Gastroesophageal sphincter (tissue), 4 donors: Measurements from ENCODE around the gene BCAR3. TPM values are rescaled to one million over a fixed set of nuclear protein-coding genes. Genes with fewer than 3 reads are reported as not detected.

Experiments
- ATAC-seq: fragments of 150-250 bp; one replicate; pipeline ENCODE4 v1.9.1; 2016; ENCODE audit warnings: mild to moderate bottlenecking, moderate library complexity
- H3K27ac ChIP-seq, 4 donors: fragments of 200-600 bp; sonication (generic) in 3 of 4; 1 replicate in 3 of 4; 2 replicates in 1 of 4; pipeline ENCODE4 v1.5.1; 2016 to 2019
- H3K27me3 ChIP-seq: fragments of 200-600 bp; sonication (generic); one replicate; pipeline ENCODE4 v1.5.1; 2019
- H3K36me3 ChIP-seq, 2 donors: fragments of 200-600 bp; sonication (generic); one replicate each; pipeline ENCODE4 v1.5.1; 2019; ENCODE audit warnings: control low read depth in 1 of 2
- H3K4me1 ChIP-seq, 3 donors: fragments of 200-600 bp; sonication (generic); 1 replicate in 2 of 3; 2 replicates in 1 of 3; pipeline ENCODE4 v1.5.1; 2016 to 2019; ENCODE audit warnings: control low read depth in 2 of 3
- H3K4me3 ChIP-seq, 2 donors: fragments of 200-600 bp; sonication (generic); one replicate each; pipeline ENCODE4 v1.5.1; 2019; ENCODE audit warnings: mild to moderate bottlenecking in 1 of 2, moderate library complexity in 1 of 2
- H3K9me3 ChIP-seq, 3 donors: fragments of 200-600 bp; sonication (generic); one replicate each; pipeline ENCODE4 v1.5.1; 2017 to 2019; ENCODE audit warnings: control low read depth in 2 of 3
- CTCF ChIP-seq, 4 experiments: fragments of 200-600 bp in 2 of 4; fragments of 450-650 bp in 2 of 4; sonication (generic) in 1 of 4; IDR thresholded peaks; one replicate each; pipeline ENCODE4 v1.5.1; 2017 to 2019; ENCODE audit warnings: antibody characterized with exemption in 4 of 4, mild to moderate bottlenecking in 2 of 4, moderate library complexity in 2 of 4
- EP300 ChIP-seq: sonication (generic); formaldehyde crosslinking; IDR thresholded peaks from one replicate; pipeline ENCODE4 v1.6.1; 2017; ENCODE audit warnings: antibody characterized with exemption, mild to moderate bottlenecking
- POLR2A ChIP-seq, 2 donors: fragments of 450-650 bp; IDR thresholded peaks; one replicate each; pipeline ENCODE4 v1.6.1; 2017; ENCODE audit warnings: antibody characterized with exemption in 2 of 2, mild to moderate bottlenecking in 2 of 2, moderate library complexity in 1 of 2
- POLR2AphosphoS5 ChIP-seq: sonication (generic); formaldehyde crosslinking; IDR thresholded peaks from one replicate; pipeline ENCODE4 v1.6.1; 2017; ENCODE audit warnings: antibody characterized with exemption
- WGBS, 2 donors: methylation state at CpG; one replicate each; pipeline ENCODE4 v1.1.5; 2018; ENCODE audit warnings: low coverage in 1 of 2; 5-methylcytosine and 5-hydroxymethylcytosine counted together
- total RNA-seq, 4 donors: library from RNA; depleted of rRNA; stranded (reverse); fragments of >200 nt; gene quantifications; one replicate each; pipeline ENCODE4 v1.1.0, GENCODE V29; 2016

Gene BCAR3
- total RNA-seq, 4 donors from 2014 or later, result 33.9 to 40.2 (median 38.3) TPM

DNA sequence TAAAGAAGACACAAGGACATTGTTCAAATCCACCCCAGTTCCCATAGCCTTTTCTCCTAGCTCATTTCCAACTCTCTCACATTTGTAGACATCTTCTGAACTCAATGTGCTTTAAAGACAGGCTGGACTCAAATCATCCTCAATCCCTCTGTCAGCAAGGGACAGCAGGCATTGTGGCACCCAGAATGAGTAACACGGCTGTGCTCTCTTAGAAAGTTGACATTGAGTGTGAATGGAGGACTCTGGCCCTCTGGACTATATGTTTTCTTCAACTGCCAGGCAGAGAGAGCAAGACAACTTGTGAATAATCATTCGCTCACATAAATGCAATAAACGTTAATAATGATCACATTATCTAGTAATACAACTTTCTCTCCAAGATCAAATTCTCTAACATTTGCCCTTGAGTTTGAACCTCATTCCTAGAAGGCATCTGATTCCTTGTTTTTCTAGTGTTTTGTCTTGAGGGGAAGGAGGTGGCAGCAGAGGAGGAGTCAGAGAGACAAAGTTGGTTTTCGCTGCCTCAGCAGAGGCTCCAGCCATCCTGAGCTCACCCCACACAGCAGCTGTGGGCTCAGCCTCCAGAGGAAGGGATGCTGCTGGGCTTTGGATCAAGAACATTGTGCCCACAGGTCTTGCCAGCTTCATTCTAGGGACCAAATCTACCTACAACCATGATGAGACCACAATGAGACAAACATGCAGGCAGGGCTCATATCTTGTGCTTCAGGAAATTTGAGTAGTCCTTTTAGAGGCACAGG lies 85.1 kb downstream of the BCAR3 start:
- WGBS, 2 donors, result 39 to 60% methylated on average over 3 to 4 of the region's 4 CpGs
- H3K27me3 ChIP-seq, result no peaks in the 10 kb centered on the region
- peaks cover 9 to 100% (median 18%) of the 10 kb centered on the region in 3 donors for H3K4me1 ChIP-seq
- TF ChIP-seq POLR2A (IDR thresholded peaks at IDR 0.05) (no peak), EP300 (no peak), POLR2AphosphoS5 (no peak), CTCF (IDR thresholded peaks at IDR 0.05) (no peak)
- H3K27ac ChIP-seq, result peak overlapping the region in 3 of 4 donors; percentile 48 to 58 (median 51)
- no peak for ATAC-seq
- no peak overlapping the region for H3K4me3 ChIP-seq
- no peaks in the 10 kb centered on the region for H3K9me3 ChIP-seq
- H3K36me3 ChIP-seq, result peaks cover 0 to 8% of the 10 kb centered on the region in 2 donors

DNA sequence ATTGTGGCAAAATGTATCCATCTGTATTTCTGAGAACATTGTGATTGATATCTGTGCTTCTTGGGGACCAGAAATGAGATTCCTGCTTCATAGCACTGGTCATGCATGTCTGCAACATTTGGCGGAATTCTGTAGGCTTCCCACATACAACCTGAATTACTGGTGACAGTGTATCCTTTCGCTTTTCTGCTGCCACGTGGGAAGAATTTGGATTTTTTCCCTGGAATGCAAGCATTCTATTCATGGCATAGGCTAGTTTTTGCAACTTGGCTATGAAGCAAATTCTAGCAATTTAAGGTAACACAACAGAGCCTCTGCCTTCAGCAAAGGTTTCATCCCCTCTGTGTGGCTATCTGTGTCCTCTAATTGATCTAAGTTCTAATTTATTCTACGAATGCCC lies 85.9 kb downstream of the BCAR3 start:
- Histone ChIP-seq H3K27me3 (no peaks in the 10 kb centered on the region), H3K9me3 (no peaks in the 10 kb centered on the region), H3K4me1 (peaks cover 9 to 97% (median 18%) of the 10 kb centered on the region in 3 donors), H3K27ac (peak overlapping the region in 3 of 4 donors; percentile 48 to 58 (median 51)), H3K4me3 (no peak overlapping the region), H3K36me3 (peaks cover 0 to 10% of the 10 kb centered on the region in 2 donors)
- ATAC-seq, result no peak
- 37 to 44% methylated on average over 3 to 4 of the region's 4 CpGs for WGBS, 2 donors
- TF ChIP-seq POLR2A (IDR thresholded peaks at IDR 0.05), result no peak
- TF ChIP-seq POLR2AphosphoS5, result no peak
- no peak for TF ChIP-seq EP300
- no peak for TF ChIP-seq CTCF (IDR thresholded peaks at IDR 0.05)

DNA sequence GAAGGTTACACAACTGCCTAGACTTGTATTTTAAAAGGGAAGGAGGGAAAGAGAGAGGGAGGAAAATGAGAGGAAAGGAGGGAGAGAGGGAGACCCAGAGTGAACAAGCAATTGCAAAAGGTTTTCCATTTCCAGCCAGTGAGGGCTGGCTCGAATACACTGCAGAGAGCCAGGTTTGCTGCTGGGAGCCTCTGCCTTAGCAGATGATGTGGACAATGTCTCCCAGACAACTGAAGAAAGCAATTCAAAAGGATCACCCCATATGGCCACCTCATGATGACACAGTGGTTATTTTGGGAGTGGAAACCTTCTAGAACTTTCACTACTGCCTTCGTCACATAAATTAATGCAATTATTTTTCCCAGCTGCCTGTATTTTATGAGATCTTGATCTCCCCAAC lies 86.4 kb downstream of the BCAR3 start:
- no peak for ATAC-seq
- H3K27ac ChIP-seq, result peak overlapping the region in 3 of 4 donors; percentile 48 to 58 (median 51)
- no peaks in the 10 kb centered on the region for H3K27me3 ChIP-seq

DNA sequence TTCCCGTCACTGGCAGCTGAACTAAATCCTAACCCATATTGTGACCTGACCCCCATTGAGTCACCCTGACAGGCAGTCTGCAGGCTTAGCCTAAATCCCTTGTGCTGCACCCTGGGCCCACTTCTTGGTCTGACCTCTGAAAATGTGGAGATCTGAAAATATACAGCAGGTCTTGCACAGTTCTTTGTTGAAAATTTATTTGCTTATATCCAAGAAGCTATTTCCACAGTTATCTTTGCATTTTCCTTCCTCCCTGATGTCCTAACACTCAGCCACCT lies 87.1 kb downstream of the BCAR3 start:
- Histone ChIP-seq H3K9me3 (no peaks in the 10 kb centered on the region), H3K27ac (peak overlapping the region in 2 of 4 donors; percentile 16 to 46), H3K4me1 (peaks cover 9 to 85% (median 18%) of the 10 kb centered on the region in 3 donors), H3K27me3 (no peaks in the 10 kb centered on the region), H3K4me3 (no peak overlapping the region), H3K36me3 (peaks cover 0 to 18% of the 10 kb centered on the region in 2 donors)
- ATAC-seq, result no peak
- TF ChIP-seq EP300 (no peak), CTCF (IDR thresholded peaks at IDR 0.05) (no peak), POLR2AphosphoS5 (no peak), POLR2A (IDR thresholded peaks at IDR 0.05) (no peak)
- no CpG with 5 or more reads among the region's 1 CpG for WGBS, 2 donors

More for the DNA sequence above, 86.4 kb downstream of the BCAR3 start:
- peaks cover 9 to 92% (median 18%) of the 10 kb centered on the region in 3 donors for H3K4me1 ChIP-seq
- TF ChIP-seq CTCF (IDR thresholded peaks at IDR 0.05) (no peak), POLR2AphosphoS5 (no peak), EP300 (no peak), POLR2A (IDR thresholded peaks at IDR 0.05) (no peak)
- no peaks in the 10 kb centered on the region for H3K9me3 ChIP-seq
- 20 to 22% methylated on average over 1 to 2 of the region's 2 CpGs for WGBS, 2 donors
- H3K36me3 ChIP-seq, result peaks cover 0 to 10% of the 10 kb centered on the region in 2 donors
- no peak overlapping the region for H3K4me3 ChIP-seq
